ENCODE results near the gene NRG2.

Gene NRG2
- 0 to 0.53 (median 0.25) reads per million in 9 experiments for total RNA-seq

GRCh38 chr5:140042643-140043507 is at the start of gene NRG2:
TSS of gene NRG2 (minus strand) at chr5:140043299.
- Mint-ChIP-seq H3K4me3 (peak within 1 kb of the TSS; percentile 64 to 78), H3K27ac (no peak within 1 kb of the TSS), H3K4me1 (ENCODE audit: low read depth in 2 of 2) (peaks cover 3 to 13% of the 10 kb centered on the region in 2 donors), H3K36me3 (ENCODE audit: insufficient read depth) (no peaks in the 10 kb centered on the region), H3K27me3 (peaks cover 32 to 51% of the 10 kb centered on the region in 2 donors), H3K9me3 (no peaks in the 10 kb centered on the region)
- ATAC-seq (replicated peaks) (peak; percentile 91), DNase-seq (peak; percentile 55 to 63 (median 57))

DNA sequence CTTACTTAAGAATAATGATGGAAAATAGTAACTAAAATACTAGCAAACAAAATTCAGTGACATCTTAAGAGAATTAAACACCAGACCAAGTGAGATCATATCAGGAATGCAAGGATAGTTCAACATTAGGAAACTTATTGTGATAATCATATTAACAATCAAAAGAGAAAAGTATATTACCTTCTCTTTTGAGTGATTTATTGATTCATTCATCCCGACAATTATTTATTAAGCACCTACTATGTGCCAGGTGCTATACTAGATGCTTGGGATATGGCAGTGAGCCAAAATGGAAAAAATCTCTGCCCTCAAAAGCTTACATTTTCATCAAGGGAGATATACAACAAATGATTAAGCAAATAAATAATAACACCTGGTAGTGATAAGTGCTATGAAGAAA is 47.2 kb upstream of the NRG2 start:
- peaks cover 22 to 27% of the 10 kb centered on the region in 2 donors for H3K27me3 Mint-ChIP-seq
- no peak overlapping the region for H3K27ac Mint-ChIP-seq
- no peak for ATAC-seq (replicated peaks)
- DNase-seq: no peak
- H3K9me3 Mint-ChIP-seq: peaks cover 5 to 12% of the 10 kb centered on the region in 2 donors
- H3K4me1 Mint-ChIP-seq (ENCODE audit: low read depth in 2 of 2): no peaks in the 10 kb centered on the region
- no peak overlapping the region for H3K4me3 Mint-ChIP-seq
- peaks cover 2% of the 10 kb centered on the region for H3K36me3 Mint-ChIP-seq (ENCODE audit: insufficient read depth)

DNA sequence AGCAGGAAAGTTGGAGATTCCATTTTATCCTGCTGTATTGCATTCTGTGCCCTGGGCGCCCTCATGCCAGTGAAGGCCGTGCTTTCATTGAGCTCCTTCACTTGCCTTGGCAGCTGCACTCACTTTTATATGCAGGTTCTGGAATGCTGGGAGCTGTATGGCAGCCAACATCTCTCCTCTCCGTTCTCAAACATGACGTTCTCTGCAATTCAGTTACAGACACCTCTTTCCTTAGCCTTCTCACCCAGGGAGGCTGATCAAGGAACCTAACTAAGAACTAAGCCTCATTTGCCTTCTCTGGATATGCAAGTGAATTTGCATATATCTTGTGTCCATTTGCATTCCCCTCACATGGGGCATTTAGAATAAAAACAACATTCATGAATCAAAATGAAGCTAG is 41.4 kb upstream of the NRG2 start:
- no peak for ATAC-seq (replicated peaks)
- Mint-ChIP-seq H3K4me3 (no peak overlapping the region), H3K4me1 (ENCODE audit: low read depth in 2 of 2) (no peaks in the 10 kb centered on the region), H3K36me3 (ENCODE audit: insufficient read depth) (no peaks in the 10 kb centered on the region), H3K27me3 (peaks cover 16 to 35% of the 10 kb centered on the region in 2 donors), H3K9me3 (no peaks in the 10 kb centered on the region), H3K27ac (no peak overlapping the region)
- no peak for DNase-seq

DNA sequence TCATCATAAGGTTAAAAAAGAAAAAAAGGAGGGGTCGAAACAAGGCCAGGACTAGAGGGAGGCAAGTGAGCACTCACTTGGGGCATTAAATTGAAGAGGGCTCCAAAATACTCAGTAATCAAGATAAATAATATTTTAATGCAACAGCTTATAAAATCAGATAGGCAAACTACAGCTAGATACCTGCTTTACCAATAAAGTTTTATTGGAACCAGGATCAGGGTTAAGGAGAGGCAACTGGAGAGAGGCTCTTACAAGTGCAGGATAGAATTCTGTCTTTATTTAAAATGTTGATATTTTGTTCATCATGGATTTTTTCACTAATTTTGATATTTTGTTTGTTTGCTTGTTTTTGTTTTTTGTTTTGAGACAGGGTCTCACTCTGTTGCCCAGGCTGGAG is 40.6 kb upstream of the NRG2 start:
- H3K9me3 Mint-ChIP-seq: no peaks in the 10 kb centered on the region
- DNase-seq: no peak
- no peaks in the 10 kb centered on the region for H3K36me3 Mint-ChIP-seq (ENCODE audit: insufficient read depth)
- no peaks in the 10 kb centered on the region for H3K4me1 Mint-ChIP-seq (ENCODE audit: low read depth in 2 of 2)
- H3K27ac Mint-ChIP-seq: no peak overlapping the region
- ATAC-seq (replicated peaks): no peak
- peaks cover 16 to 35% of the 10 kb centered on the region in 2 donors for H3K27me3 Mint-ChIP-seq
- no peak overlapping the region for H3K4me3 Mint-ChIP-seq

GRCh38 chr5:140083120-140083519 is 40.0 kb upstream of the NRG2 start:
- H3K27ac Mint-ChIP-seq: no peak overlapping the region
- H3K4me1 Mint-ChIP-seq (ENCODE audit: low read depth in 2 of 2): no peaks in the 10 kb centered on the region
- ATAC-seq (replicated peaks) (no peak), DNase-seq (no peak)
- no peak overlapping the region for H3K4me3 Mint-ChIP-seq
- H3K9me3 Mint-ChIP-seq: no peaks in the 10 kb centered on the region
- no peaks in the 10 kb centered on the region for H3K36me3 Mint-ChIP-seq (ENCODE audit: insufficient read depth)
- H3K27me3 Mint-ChIP-seq: peaks cover 16 to 35% of the 10 kb centered on the region in 2 donors

DNA sequence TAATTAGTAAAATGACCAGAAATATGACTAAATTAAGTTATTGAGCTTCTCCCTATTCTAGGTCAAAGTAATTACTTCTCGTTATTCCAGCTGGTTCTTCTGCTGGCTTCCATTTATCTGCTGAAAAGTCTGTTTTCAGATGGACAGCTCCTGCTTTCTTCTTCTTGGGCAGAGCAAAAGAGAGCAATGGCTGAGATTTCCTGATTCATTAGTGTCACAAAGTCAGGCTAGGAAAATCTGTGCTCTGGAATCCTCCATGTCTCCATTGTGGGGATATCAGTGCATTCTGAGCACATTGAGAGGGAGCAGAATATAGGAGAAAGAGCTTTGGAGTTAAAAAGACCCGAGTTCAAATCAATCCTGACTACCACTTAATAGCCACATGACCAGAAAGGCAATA is 33.7 kb upstream of the NRG2 start:
- no peak for DNase-seq
- Mint-ChIP-seq H3K9me3 (no peaks in the 10 kb centered on the region), H3K36me3 (ENCODE audit: insufficient read depth) (no peaks in the 10 kb centered on the region), H3K4me1 (ENCODE audit: low read depth in 2 of 2) (no peaks in the 10 kb centered on the region), H3K27ac (no peak overlapping the region), H3K27me3 (peaks cover 27 to 28% of the 10 kb centered on the region in 2 donors), H3K4me3 (no peak overlapping the region)
- ATAC-seq (replicated peaks): no peak

- Mint-ChIP-seq H3K27ac (no peak overlapping the region), H3K4me1 (ENCODE audit: low read depth in 2 of 2) (no peaks in the 10 kb centered on the region), H3K36me3 (ENCODE audit: insufficient read depth) (no peaks in the 10 kb centered on the region), H3K9me3 (no peaks in the 10 kb centered on the region), H3K27me3 (peaks cover 27 to 28% of the 10 kb centered on the region in 2 donors), H3K4me3 (no peak overlapping the region)
- ATAC-seq (replicated peaks): no peak
- no peak for DNase-seq
Measured at GRCh38 chr5:140076142-140076541, 33.0 kb upstream of the NRG2 start.

DNA sequence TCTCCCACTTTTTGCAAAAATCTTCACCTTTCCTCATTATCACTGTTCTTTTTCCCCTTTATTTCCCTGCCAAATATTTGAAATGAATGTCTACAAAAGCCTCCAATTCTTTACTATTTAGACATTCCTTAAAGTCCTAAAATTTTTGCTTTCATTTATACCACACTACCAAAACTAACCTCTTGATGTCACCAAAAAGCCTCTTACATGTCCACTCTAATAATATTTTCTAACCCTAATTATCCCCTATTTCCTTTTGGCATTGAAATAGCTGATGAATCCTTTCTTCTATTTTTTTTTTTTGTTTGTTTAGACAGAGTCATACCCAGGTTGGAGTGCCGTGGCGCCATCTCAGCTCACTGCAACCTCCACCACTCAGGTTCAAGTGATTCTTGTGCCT is 32.3 kb upstream of the NRG2 start:
- no peak overlapping the region for H3K4me3 Mint-ChIP-seq
- H3K27me3 Mint-ChIP-seq: peaks cover 27 to 28% of the 10 kb centered on the region in 2 donors
- H3K27ac Mint-ChIP-seq: no peak overlapping the region
- H3K36me3 Mint-ChIP-seq (ENCODE audit: insufficient read depth): no peaks in the 10 kb centered on the region
- ATAC-seq (replicated peaks): no peak
- no peaks in the 10 kb centered on the region for H3K4me1 Mint-ChIP-seq (ENCODE audit: low read depth in 2 of 2)
- no peak for DNase-seq
- no peaks in the 10 kb centered on the region for H3K9me3 Mint-ChIP-seq

- H3K9me3 Mint-ChIP-seq: no peaks in the 10 kb centered on the region
- H3K4me1 Mint-ChIP-seq (ENCODE audit: low read depth in 2 of 2): no peaks in the 10 kb centered on the region
- no peak overlapping the region for H3K4me3 Mint-ChIP-seq
- DNase-seq (no peak), ATAC-seq (replicated peaks) (no peak)
- peaks cover 27 to 28% of the 10 kb centered on the region in 2 donors for H3K27me3 Mint-ChIP-seq
- H3K27ac Mint-ChIP-seq: no peak overlapping the region
- H3K36me3 Mint-ChIP-seq (ENCODE audit: insufficient read depth): no peaks in the 10 kb centered on the region
Measured at GRCh38 chr5:140073296-140073695, 30.2 kb upstream of the NRG2 start.

GRCh38 chr5:140072812-140073211 is 29.7 kb upstream of the NRG2 start:
- H3K9me3 Mint-ChIP-seq: no peaks in the 10 kb centered on the region
- peaks cover 26 to 27% of the 10 kb centered on the region in 2 donors for H3K27me3 Mint-ChIP-seq
- H3K36me3 Mint-ChIP-seq (ENCODE audit: insufficient read depth): no peaks in the 10 kb centered on the region
- no peak overlapping the region for H3K27ac Mint-ChIP-seq
- no peak for DNase-seq
- H3K4me3 Mint-ChIP-seq: no peak overlapping the region
- H3K4me1 Mint-ChIP-seq (ENCODE audit: low read depth in 2 of 2): no peaks in the 10 kb centered on the region
- no peak for ATAC-seq (replicated peaks)

- Mint-ChIP-seq H3K4me1 (ENCODE audit: low read depth in 2 of 2) (no peaks in the 10 kb centered on the region), H3K4me3 (no peak overlapping the region), H3K9me3 (no peaks in the 10 kb centered on the region), H3K36me3 (ENCODE audit: insufficient read depth) (no peaks in the 10 kb centered on the region), H3K27ac (no peak overlapping the region), H3K27me3 (peaks cover 13 to 18% of the 10 kb centered on the region in 2 donors)
- DNase-seq: no peak
- no peak for ATAC-seq (replicated peaks)
Measured at GRCh38 chr5:140060816-140061215, 17.7 kb upstream of the NRG2 start.

DNA sequence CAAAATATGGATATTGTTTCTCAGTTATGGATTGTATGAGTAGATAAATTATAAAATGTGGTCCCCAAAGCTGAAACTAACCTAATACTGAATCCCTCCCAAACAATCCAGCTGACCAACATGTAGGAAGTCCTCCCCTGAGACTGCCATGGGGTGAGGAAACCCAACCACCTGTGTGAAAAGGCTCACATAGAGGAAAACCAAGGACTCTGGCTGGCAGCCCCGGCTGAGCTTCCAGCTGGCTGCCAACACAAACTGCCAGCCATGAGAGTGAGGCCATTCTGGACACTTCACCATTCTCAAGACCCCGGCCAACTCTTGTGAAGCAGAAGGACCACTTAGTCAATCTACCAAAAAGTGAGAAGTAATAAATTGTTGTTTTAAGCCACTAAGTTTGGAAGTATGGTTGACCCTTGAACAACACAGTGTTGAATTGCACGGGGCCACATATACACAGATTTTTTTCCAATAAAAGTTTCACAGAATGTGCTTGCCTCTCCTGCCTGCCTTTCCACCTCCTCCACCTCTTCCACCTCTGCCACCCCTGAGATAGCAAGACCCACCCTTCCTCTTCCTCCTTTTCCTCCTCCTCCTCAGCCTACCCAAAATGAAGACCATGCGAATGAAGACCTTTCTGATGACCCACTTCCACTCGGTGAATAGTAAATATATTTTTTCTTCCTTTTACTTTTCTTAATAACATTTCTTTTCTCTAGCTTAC is 15.3 kb upstream of the NRG2 start:
- ATAC-seq (replicated peaks) (no peak), DNase-seq (no peak)
- Mint-ChIP-seq H3K27me3 (peaks cover 12 to 17% of the 10 kb centered on the region in 2 donors), H3K9me3 (no peaks in the 10 kb centered on the region), H3K27ac (no peak overlapping the region), H3K4me1 (ENCODE audit: low read depth in 2 of 2) (no peaks in the 10 kb centered on the region), H3K4me3 (no peak overlapping the region), H3K36me3 (ENCODE audit: insufficient read depth) (no peaks in the 10 kb centered on the region)

GRCh38 chr5:140056880-140057279 is 13.8 kb upstream of the NRG2 start:
- Mint-ChIP-seq H3K4me3 (no peak overlapping the region), H3K27me3 (peaks cover 6 to 8% of the 10 kb centered on the region in 2 donors)
- no peak for ATAC-seq (replicated peaks)

DNA sequence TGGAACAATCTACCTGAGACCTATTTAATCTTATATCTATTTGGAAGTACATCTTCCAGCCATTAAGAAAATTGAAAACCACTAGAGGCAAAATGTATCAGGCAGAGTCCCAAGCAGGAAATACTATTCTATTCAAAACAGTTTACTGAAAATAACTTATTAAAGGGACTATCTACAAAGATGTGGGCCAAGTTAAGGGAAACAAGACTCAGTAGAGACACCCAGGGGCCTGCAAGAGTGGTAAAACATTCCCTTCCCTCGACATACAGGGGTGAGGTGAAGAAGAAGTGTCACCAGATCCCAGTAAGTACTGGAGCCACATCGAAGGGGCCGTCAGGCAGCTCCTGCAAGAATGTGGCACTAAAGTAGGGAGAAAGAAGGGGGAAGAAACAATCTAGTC is 12.1 kb upstream of the NRG2 start:
- no peak for DNase-seq
- ATAC-seq (replicated peaks): no peak
- H3K4me3 Mint-ChIP-seq: no peak overlapping the region
- no peaks in the 10 kb centered on the region for H3K36me3 Mint-ChIP-seq (ENCODE audit: insufficient read depth)
- H3K9me3 Mint-ChIP-seq: no peaks in the 10 kb centered on the region
- H3K27ac Mint-ChIP-seq: no peak overlapping the region
- H3K4me1 Mint-ChIP-seq (ENCODE audit: low read depth in 2 of 2): no peaks in the 10 kb centered on the region
- H3K27me3 Mint-ChIP-seq: peaks cover 6 to 8% of the 10 kb centered on the region in 2 donors

More at GRCh38 chr5:140056880-140057279, 13.8 kb upstream of the NRG2 start:
- DNase-seq: no peak
- Mint-ChIP-seq H3K4me1 (ENCODE audit: low read depth in 2 of 2) (no peaks in the 10 kb centered on the region), H3K36me3 (ENCODE audit: insufficient read depth) (no peaks in the 10 kb centered on the region), H3K27ac (no peak overlapping the region), H3K9me3 (no peaks in the 10 kb centered on the region)

Measured in effector memory CD8-positive, alpha-beta T cell (primary cell).